ENCODE results near the gene GRHL1.

Gene GRHL1

DNA sequence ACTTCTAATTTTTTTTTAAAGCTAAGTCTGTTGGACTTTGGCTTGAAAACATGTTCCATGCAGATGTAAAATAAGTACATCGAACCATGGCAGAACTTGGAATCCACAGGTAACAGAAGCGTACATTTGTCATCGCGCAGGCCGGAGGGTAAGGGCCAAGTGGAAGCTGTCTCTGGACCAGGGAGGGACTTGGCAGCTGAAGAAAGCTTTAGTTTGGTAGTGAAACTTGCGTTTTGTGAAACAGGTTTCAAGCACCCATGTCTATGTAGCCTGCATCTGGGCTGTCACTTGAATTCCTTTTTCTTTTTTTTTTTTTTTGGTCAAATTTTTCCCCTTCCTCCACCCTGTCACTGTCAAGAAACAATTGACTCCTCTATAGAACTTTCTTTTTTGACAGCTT lies 20.4 kb downstream of the GRHL1 start:
- no peak for DNase-seq (ENCODE audit: low read depth in 3 of 3)

DNA sequence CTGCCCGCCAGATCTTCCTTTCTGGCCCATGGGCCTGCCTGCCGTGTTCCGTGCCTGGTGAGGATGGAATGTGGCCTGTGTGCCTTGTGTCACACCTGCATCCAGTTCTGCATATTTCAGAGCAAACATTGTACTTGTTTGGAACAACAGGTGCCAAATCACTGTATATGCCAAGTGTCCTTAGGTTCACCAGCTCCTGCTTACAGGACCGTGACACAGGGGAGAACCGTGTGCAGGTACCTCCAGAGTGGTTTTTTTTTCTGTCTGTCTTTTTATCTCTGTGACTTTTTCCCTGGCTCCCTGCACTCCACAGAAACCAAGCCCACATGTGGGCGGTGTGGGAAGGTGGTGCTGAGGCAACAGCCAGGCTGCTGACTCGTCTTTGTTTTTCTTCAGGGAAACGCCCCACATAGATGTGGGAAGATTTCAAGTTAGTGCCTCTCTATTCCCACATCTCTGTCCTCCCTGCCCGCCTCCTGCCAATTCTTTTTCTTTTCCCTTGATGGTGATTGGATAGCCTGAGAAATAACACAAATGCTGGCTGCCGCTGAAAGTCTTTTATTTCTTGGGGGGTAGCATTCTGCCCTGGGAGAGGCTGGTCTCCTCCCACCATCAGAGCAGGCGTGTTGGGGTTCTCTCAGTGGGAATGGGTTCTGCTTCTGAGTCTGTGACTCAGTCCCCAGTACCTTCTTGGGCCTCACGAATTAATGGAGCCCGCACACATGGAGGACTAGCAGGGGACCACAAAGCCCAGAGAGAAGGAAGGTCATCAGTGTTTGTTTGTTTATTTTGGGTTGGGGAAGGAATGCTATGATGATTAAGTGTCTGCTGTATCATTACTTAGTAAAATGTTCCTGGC lies 21.4 kb downstream of the GRHL1 start:
- DNase-seq (ENCODE audit: low read depth in 3 of 3) = no peak

DNA sequence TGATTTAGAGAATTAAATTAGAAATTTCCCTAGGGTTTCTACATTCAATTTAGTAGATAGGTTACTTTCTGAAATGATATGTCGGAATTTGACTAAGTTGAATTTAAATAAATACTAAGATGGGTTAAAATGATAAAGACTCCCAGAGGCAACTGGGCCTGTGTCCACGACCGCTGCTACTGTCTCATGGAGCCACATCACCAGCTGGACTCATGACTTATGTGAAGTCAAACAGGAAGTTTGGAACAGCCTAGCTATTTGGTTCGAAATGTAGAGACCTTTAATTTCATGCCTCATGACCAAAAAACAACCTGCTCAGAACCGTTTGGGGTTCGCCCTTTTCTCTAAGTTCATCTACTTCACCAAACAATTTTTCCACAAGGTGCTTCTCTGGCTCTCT lies 22.2 kb downstream of the GRHL1 start:
- no peak for DNase-seq (ENCODE audit: low read depth in 3 of 3)

DNA sequence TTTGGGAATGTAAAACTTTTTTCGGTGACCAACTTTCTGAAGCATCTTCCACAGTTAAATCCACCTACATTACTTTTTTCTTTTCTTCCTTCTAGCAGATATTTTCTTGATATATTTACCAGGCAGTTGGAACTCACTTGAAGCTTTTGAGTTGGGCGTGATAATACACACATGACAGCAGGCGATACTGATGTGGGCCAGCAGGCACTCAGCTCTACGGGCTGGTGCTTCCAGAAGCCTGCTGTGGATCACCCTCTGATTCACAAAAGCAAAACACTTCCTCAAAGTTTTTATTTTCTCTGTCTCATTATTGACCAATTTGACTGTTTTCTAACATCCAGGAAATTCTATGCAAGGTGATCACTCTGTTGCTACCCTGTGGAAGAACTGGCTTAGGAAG lies 22.9 kb downstream of the GRHL1 start:
- DNase-seq (ENCODE audit: low read depth in 3 of 3) = no peak

DNA sequence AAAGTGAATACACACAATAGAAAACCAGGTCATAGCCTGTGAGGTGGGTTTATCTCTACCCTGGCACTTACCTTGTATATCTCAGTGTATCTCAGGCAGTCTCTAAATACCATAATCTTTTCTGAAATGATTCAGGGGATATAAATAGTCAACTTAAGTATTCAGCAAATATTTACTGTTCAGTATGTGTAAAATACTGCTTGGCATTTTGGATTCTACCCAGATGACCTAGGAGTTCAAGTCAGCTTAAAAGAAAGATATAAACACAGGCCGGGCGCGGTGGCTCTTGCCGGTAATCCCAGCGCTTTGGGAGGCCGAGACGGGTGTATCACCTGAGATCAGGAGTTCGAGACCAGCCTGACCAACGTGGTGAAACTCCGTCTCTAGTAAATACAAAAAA lies 23.8 kb downstream of the GRHL1 start:
- DNase-seq (ENCODE audit: low read depth in 3 of 3) = no peak

DNA sequence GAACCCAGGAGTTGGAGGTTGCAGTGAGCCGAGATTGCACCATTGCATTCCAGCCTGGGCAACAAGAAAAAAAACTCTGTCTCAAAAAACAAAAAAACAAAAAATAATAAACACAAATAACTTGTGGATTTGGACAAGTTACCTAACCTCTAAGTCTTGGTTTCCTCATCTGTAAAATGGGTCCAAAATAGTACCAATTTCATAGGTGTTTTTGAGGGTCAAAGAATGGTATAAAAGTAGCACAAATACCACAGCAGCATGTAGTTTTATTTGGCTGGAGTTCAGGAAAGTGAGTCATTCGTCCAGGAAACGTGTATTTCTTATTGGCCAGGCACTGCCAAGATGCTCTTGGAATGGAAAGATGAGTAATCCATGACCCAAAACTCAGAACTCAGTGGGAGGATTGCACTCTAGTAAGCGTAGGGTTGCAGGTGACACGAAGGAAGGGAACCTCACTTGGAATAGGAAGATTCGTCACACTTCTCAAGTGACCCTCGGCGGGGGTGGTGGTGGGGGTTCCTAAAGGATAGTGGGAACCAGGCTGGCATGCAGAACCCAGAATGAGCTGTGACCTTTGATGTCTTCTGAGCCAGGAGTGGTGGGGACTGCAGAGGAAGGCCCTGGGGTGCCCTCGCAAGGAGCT lies 24.4 kb downstream of the GRHL1 start:
- no peak for DNase-seq (ENCODE audit: low read depth in 3 of 3)

DNA sequence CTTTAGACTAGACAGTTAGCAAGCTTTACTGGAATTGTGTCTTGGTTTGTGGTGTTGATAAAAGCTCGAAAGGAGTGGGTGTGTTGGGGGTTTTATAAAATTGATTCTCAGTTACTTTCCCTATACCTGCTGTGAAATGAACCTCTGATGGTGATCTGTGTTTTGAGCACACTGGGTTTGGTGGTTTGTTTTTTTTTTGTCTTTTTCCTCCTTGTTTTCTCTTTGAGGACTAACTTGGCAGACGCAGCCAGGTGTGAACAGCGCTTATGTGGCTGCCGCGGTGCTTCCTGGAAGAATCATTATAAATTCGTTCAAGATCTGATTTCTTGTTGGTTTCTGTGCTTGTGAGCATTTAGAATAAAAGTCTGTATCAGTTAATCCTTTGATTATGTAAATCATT lies 28.5 kb downstream of the GRHL1 start:
- DNase-seq (ENCODE audit: low read depth in 3 of 3) = no peak

DNA sequence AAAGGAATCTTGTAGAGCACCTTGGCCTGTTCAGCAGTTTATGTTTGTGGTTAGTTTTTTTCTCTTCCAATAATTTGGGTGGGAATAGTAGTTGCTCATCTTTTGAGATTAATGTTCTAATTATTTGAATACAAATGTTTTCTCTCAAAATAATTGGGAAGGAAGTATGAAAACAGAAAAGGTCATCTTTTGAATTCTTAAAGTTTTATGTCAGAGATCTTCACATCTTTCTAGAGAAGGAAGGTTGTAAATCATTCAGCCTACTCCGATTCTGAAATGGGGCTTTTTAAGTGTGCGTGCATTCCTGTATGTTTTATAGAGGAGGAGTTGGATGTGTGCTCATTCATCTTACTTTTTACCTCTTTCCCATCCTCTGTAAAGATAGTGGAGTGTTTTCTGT lies 29.0 kb downstream of the GRHL1 start:
- DNase-seq (ENCODE audit: low read depth in 3 of 3) = no peak

DNA sequence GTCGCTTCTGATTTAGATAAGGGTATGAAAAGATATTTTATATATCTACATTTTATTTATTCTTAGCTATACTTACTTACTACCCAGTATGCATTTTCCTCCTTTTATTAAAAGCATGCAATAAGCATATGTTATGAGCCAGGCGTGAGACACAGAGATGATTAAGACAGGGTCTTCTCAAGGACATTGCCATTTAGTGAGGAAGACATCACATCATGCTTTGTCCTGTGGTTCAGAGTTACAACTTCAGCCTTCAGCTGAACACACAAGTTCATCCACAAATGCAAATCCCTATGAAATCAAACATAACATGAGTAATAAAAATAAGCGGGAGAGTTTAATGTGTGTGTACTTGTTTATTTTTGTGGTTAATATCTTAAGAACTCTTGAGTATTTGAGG lies 30.2 kb downstream of the GRHL1 start:
- DNase-seq (ENCODE audit: low read depth in 3 of 3) = no peak

DNA sequence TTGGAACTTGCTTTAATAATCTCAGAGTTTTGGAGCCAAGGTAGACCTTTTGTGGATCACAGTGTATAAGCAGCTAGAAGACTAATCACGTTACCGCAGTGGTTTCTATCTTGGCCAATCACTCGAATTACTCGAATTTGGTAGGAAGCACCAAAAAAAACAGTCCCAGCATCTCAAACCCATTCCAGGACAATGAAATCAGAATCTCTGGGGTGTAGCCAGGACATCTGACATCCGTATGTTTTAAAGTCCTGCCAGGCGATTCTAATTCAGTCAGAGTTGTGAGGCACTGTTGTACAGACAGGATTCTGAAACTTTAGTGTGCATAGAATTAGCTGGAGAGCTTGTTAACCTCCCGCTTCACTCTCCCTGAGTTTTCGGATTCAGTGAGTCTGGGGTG lies 30.8 kb downstream of the GRHL1 start:
- no peak for DNase-seq (ENCODE audit: low read depth in 3 of 3)

DNA sequence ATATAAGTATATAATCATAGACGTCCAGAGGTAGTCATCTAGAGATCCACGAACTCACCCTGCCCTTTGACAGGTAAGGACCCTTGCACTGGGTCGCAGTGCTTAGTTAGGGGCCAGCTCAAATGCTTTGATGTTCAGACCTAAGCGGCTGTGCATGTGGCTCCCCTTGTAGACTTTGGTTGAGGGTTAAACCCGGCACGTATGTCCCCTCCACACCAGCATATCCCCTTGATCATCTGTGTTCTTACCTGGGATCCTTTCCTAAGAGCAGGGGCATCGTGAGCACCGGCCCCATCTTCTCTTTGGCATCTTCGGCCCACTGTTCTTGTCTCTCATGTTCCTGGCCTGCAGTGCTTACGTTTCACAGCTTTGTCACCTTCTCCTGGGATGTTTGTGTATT lies 31.4 kb downstream of the GRHL1 start:
- no peak for DNase-seq (ENCODE audit: low read depth in 3 of 3)

DNA sequence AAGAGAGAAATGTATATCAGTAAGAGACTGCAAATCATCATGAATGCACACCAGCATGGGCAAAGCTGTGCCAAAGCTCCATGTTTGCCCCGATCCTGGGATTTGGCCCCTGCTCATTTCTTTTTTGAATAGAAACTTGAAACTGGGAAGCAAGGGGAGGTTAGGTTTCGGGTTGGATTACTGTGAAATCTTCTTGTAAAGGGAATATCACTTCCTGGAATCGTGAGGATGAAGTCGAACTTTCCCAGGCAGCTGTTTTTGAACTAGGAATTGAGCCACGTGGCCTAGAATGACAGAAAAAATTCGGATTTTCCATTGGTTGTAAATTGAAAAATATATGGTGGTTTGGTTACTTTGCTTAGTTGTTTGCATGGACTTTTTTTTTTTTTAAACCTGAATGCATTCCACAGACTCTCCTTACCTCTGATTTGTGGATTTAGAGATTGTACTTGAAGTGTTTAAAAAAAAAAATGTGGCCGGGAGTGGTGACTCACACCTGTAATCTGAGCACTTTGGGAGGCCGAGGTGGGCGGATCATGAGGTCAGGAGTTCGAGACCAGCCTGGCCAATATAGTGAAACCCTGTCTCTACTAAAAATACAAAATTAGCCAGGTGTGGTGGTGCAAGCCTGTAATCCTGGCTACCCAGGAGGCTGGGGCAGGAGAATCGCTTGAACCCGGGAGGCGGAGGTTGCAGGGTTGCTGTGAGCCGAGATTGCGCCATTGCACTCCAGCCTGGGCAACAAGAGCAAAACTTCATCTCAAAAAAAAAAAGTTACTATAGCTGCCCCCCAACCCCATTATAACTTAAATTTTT lies 32.1 kb downstream of the GRHL1 start:
- no peak for DNase-seq (ENCODE audit: low read depth in 3 of 3)

DNA sequence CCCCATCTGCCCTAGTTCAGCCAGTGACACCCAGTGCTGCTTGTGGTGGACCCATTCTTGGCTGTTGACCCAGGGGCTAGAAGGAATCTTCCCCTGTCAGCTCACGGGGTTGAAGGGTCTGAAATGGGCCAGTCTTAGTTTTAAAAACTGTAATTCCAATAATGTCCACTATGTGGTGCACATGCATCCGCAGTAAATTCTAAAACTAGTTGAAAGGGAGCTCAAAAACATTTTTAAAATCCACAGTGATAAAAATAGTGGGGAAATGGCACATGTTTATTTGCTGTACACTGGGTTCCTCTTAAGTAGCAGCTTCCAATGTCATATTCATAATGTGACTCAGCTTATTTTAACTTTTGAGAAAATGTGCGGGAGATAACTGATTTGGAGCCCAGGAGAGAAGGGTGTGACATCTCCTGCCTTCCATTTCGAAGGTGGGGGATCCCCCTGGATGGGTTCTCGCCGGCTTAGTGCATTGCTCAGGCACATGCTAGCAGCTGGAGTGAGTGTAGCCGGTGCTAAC lies 32.8 kb downstream of the GRHL1 start:
- DNase-seq (ENCODE audit: low read depth in 3 of 3) = no peak

DNA sequence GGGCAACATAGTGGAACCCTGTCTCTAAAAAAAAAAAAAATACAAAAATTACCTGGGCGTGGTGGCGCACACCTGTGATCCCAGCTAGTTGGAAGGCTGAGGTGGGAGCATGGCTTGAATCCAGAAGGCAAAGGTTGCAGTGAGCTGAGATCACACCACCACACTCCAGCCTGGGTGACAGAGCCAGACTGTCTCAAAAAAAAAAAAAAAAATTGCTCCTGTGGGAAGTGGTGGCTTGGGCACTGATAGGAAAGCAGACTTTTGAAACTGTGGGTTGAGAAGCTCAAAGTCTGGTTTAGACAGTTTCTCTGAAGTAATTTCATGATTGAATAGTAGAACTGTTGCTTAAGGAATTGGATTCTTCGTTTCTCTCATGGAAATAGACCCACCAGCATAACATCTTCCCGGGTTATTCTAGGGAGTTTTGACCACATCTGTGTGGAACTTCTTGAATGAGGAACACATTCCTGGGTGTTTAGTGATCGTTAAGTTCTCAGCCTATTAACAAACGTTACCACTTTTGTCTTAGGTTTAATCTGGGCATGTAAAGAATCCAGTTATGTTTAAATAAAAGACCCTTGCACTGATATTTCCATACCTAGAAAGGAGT lies 33.5 kb downstream of the GRHL1 start:
- no peak for DNase-seq (ENCODE audit: low read depth in 3 of 3)

DNA sequence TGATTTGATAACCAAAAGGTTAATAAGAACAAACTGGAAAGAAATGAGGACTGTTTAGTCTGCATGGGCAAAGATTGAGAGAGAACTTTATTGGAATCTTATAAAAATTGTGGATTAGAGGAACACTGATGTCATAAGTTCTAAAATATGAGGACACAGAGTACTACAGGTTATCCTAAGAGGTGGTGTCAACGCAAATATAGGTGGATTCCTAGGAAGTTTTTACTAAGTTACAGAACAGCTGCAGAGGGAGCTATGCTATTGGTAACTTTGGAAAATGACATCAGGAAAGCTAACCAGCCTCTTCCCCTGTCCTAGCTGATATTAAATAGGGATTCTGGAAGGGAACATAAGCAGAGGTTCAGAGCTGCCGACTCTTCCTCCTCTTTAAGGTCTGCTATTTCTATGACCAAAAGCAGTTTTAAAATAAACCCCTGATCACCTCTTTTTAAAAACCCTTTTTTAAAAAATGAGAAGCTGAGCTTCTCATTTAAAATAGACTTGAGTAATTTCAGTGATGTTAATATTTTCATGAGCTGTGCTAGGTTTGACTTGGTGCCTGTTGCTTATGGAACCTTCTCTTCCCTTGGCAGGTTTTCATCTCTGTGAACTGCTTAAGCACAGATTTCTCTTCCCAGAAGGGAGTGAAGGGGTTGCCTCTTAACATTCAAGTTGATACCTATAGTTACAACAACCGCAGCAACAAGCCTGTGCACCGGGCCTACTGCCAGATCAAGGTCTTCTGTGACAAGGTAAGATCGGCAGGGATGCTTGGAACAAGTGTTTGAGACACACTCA lies 34.2 kb downstream of the GRHL1 start:
- no peak for DNase-seq (ENCODE audit: low read depth in 3 of 3)

DNA sequence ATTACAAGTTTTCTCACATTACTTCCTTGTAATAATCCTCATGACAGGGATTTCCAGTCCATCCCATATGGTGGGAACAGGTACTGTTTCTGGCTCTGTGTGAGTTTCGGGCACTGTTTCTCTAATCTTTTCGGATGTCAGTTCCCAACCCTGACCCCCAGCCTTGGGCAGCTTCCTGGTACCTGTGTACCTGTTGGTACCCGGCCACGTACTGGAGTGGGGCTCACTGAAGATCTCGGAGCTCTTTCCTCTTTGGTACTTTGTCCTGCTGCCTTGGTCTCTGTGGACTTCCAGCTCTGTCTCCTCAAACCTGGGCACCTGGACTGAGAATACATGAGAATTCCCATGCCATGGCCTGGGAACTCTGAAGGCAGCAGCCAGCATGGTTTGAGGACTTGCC lies 36.8 kb downstream of the GRHL1 start:
- DNase-seq (ENCODE audit: low read depth in 3 of 3) = no peak

DNA sequence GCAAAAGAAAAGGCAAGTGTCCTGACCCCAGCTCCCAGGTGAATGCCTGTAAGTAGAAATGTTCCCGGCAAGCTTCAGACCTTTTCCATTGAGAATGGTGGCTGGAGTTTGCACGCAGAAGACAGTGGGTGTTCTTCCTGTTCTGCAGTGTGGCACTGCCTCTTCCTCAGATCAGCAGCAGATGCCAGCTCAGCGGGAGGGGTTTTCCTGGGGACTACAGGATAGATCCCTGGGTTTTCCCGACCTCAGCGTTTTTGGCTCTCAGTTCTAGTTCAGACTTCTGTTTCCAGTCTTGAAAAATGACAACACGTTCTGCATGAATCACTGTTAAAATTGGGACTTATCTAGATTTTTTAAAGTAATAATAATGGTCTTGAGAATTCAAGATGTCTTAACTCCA lies 39.2 kb downstream of the GRHL1 start:
- DNase-seq (ENCODE audit: low read depth in 3 of 3) = no peak

DNA sequence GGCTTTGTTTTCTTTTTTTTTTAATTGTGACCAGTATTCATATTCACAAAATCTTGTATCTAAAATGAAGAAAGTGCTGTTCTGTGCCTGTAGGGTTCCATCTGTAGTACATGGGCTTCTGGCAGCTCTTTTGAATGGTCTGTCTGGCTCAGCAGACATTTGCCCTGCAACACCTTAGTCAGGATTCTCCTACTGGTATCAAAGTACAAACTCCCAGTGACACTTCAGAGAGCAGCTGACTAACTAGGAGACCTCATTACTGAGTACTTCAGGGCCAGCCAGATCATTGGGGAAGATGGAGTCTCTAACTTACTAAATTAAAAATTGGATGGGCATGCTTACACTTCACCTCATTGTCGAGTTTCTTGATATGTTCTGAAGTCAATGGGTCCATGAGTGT lies 39.7 kb downstream of the GRHL1 start:
- no peak for DNase-seq (ENCODE audit: low read depth in 3 of 3)

DNA sequence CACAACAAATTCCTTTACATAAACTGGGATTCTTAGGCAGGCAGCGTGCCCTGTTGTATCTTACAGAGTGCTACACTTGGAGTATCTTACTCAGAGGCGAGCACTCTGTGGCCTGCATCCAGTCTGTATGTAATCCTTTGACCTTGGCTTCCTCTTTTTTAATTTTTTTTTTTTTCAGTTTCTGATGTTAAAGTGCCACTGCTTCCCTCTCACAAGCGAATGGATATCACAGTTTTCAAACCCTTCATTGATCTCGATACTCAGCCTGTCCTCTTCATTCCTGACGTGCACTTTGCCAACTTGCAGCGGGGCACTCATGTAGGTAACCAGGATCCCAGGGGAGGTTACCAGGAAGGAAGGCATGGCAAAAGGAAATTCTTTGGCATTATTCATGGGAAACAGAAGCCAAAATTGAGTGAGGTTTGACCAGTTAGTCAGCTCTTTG lies 40.4 kb downstream of the GRHL1 start:
- no peak for DNase-seq (ENCODE audit: low read depth in 3 of 3)

DNA sequence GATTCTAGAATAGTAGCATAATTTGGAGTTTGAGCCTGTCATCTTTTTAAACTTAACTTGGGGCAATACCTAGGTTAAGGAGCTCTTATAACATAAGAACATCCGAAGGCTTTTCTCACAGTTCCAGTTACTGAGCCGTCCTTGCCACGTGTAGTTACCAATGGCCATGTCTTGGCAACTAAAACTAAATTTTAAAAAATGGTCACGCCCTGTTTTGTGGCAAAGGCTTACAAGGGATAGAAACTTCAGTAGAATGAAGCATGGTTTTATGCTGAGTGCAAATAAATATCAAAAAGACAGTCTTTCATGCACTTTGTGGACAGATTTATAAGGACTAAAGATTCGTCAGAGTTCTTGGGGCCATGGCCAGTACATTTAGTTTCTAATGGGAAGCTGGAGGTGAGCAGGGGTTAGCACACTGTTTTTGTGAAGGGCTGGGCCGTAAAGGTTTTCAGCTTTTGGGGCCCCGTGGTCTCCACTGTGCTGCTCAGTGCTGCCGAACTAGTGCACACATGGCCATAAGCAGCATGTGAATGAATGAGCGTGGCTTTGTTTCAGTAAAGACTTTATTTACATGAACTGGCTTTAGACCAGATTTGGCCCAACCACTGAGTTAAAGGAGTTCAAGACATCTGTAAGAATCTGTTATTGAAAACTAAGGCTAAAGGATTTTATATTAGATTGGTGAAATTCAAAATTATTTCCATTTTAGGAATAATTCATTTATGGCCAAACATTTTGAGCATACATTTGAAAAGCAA lies 41.1 kb downstream of the GRHL1 start:
- no peak for DNase-seq (ENCODE audit: low read depth in 3 of 3)

Data from stimulated activated CD4-positive, alpha-beta T cell treated with anti-CD3 and anti-CD28 coated beads, TNF-alpha, amount 100 ng/mL, for 4 hours (primary cell).